LNCaP clone FGC (cell line): Measurements from ENCODE around the gene TBC1D20.

Experiments used
- DNase-seq: peaks from one replicate; pipeline ENCODE4 v3.0.0-alpha.2; 2011; ENCODE audit warnings: low read depth
- H3K4me3 ChIP-seq: 2 replicates; pipeline ENCODE4 v1.5.1; 2011; ENCODE audit warnings: mild to moderate bottlenecking, low read depth, low read length, control low read depth
- TF ChIP-seq, protein P1 (sequence below): IDR thresholded peaks from 2 replicates; pipeline ENCODE4 v1.5.1; 2012; ENCODE audit warnings: mild to moderate bottlenecking; ENCODE audit not compliant: control insufficient read depth, insufficient read depth; ENCODE audit errors: extremely low read depth

TBC1D20 gene

DNA sequence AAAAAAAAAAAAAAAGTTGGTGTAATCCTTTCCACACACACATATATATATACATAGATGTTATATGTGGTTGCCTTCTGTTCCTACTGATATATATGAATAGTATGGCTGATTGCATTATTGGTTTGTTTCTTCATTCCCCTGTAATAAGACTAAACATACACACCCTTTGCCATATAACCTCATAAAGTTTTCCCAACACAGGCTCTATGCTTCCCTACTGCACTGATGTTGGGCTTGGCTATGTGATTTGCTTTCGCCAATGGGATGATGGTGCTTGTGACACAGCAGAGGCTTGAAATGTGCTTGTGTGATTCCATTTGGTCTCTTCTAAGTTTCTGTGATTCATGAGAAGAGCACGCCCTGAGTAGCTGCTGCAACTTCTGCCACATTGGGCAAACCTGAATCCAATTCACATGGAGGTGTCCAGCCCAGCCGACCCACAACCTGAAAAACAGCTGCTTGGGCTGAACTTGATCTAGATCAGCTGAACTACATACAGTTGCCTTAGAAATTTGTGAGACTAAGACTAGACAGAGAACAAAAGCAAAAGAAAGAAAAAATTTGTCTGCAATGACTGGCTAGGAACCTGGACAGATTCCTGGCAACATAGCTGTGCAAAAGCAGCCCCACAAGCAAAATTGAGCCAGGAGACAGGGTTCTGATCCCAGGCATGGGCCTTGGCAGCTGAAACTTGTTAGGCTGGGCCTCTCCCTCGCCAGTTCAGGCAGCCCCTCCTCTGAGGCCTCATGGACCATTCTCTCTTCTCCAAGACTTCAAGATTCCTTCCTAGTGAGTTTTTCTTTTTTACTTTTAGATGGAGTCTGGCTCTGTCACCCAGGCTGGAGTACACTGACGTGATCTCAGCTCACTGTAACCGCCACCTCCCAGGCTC, 13.4 kb upstream of the TBC1D20 start:
- TF ChIP-seq, protein P1, sequence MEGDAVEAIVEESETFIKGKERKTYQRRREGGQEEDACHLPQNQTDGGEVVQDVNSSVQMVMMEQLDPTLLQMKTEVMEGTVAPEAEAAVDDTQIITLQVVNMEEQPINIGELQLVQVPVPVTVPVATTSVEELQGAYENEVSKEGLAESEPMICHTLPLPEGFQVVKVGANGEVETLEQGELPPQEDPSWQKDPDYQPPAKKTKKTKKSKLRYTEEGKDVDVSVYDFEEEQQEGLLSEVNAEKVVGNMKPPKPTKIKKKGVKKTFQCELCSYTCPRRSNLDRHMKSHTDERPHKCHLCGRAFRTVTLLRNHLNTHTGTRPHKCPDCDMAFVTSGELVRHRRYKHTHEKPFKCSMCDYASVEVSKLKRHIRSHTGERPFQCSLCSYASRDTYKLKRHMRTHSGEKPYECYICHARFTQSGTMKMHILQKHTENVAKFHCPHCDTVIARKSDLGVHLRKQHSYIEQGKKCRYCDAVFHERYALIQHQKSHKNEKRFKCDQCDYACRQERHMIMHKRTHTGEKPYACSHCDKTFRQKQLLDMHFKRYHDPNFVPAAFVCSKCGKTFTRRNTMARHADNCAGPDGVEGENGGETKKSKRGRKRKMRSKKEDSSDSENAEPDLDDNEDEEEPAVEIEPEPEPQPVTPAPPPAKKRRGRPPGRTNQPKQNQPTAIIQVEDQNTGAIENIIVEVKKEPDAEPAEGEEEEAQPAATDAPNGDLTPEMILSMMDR = no peak
- no peak overlapping the region for H3K4me3 ChIP-seq

GRCh38 chr20:474581-474980, 12.2 kb upstream of the TBC1D20 start:
- TF ChIP-seq, protein P1 = no peak
- no peak overlapping the region for H3K4me3 ChIP-seq
- no peak for DNase-seq

More for the DNA sequence above, 13.4 kb upstream of the TBC1D20 start:
- no peak for DNase-seq

- TF ChIP-seq, protein P1 = no peak
- no peak overlapping the region for H3K4me3 ChIP-seq
- DNase-seq = no peak
Observed at GRCh38 chr20:472889-473292, 10.6 kb upstream of the TBC1D20 start.

DNA sequence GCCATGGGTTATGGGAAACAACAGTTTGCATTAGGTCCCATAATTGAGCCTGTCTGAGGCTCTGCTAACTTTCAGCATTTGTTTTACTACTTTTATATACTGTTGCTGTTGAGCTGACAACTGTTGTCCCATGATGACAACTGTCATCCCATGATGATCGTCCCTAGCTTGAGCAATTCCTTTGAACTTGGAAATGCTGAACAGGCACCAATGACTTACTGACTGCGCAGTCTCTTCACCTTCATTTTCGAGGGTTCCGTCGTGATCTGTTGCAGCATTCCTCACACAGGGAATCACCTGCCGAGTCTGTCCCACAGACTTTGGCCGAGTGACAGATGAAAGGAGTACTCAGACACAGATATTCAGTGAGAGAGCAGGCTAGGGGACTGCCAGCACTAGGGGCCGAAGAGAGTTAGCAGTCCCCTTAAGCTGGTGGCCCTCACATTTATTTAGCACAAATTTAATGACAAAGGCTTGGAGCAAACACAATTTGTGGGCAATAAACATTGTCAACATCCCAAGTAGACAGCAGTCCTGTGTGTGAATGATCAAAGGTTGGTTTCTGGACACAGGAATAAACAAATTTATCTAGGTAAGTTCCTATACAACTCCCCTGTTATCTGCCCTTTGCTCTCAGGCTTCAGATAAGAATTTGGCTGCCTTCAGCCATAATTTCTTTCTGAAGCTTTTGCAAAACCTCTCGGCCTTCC, 10.0 kb upstream of the TBC1D20 start:
- TF ChIP-seq, protein P1 = no peak
- no peak overlapping the region for H3K4me3 ChIP-seq
- no peak for DNase-seq

DNA sequence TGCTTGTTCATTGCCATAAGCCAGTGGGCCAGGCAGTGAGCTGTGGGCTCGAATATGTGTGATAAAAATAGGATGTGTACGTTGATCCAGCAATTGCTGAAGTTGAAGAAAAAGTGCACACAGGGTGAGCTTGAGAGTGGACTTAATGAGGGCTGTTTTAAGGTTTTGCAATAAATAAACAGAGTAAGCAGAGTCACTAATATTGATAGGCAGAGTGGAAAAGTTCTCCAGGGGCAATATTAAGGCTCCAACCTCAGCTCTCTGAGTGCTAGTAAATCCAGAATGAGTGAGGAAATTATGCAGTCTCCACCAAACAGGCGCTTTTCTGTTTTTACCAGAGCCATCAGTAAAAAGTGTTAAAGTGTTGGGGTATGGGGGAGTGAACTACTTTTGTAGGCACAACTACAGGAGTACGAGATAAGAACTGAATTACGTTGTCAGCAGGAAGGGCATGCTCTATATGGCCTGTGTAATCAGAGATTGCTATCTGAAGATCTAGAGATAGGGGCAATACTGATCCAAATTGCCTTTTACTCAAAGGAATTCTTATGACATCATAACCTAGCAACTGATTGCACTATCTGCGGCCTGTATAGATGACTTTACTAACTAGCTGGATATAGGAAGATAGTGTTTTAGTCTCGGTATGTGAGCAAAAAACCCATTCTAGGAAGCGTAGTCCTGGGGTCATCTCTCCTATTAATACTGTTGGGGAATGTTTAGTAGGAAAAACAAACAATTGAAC, 7.6 kb upstream of the TBC1D20 start:
- TF ChIP-seq, protein P1 = no peak
- no peak for DNase-seq
- no peak overlapping the region for H3K4me3 ChIP-seq

- TF ChIP-seq, protein P1 = no peak
- H3K4me3 ChIP-seq = no peak overlapping the region
- no peak for DNase-seq
Observed at GRCh38 chr20:467755-468154, 5.4 kb upstream of the TBC1D20 start.
